Mesothelial cell of epicardium (in vitro differentiated cells): ENCODE data around the gene IFT20. TPM values are rescaled to one million over a fixed set of nuclear protein-coding genes. Genes with fewer than 3 reads are reported as not detected.

Source experiments
- DNase-seq, 2 experiments: peaks; one replicate each; pipeline ENCODE4 v3.0.0; 2021; ENCODE audit warnings: low spot score in 2 of 2; ENCODE audit not compliant: unreplicated experiment in 2 of 2
- H3K27ac Mint-ChIP-seq: 2 replicates; pipeline ENCODE4 v1.8.0; 2021; ENCODE audit warnings: mixed read lengths
- H3K27me3 Mint-ChIP-seq: 2 replicates; pipeline ENCODE4 v1.8.0; 2021; ENCODE audit warnings: low read depth, mixed read lengths
- H3K36me3 Mint-ChIP-seq: 2 replicates; pipeline ENCODE4 v1.8.0; 2021; ENCODE audit warnings: mixed read lengths
- H3K4me1 Mint-ChIP-seq: 2 replicates; pipeline ENCODE4 v1.8.0; 2021; ENCODE audit warnings: mixed read lengths
- H3K4me3 Mint-ChIP-seq: 2 replicates; pipeline ENCODE4 v1.8.0; 2021; ENCODE audit warnings: mild to moderate bottlenecking, moderate library complexity, mixed read lengths
- H3K9me3 Mint-ChIP-seq: 2 replicates; pipeline ENCODE4 v1.8.0; 2021; ENCODE audit warnings: mixed read lengths
- CTCF ChIP-seq: fragments of 200-600 bp; sonication (generic); IDR thresholded peaks from one replicate; pipeline ENCODE4 v1.5.0; 2021; ENCODE audit warnings: antibody characterized with exemption; ENCODE audit not compliant: unreplicated experiment
- total RNA-seq: library from RNA; stranded (reverse); gene quantifications from 3 replicates; pipeline ENCODE4 v1.2.1, GENCODE V29; 2021

Gene IFT20
- total RNA-seq, 1 donor from 2014 or later: 40.2 TPM

GRCh38 chr17:28372945-28373274, 37.6 kb upstream of the IFT20 start:
- no peak for TF ChIP-seq CTCF
- Mint-ChIP-seq H3K4me1 (peaks cover 13% of the 10 kb centered on the region), H3K36me3 (no peaks in the 10 kb centered on the region), H3K27ac (no peak overlapping the region), H3K4me3 (peak overlapping the region; percentile 57), H3K9me3 (no peaks in the 10 kb centered on the region), H3K27me3 (peaks cover 30% of the 10 kb centered on the region)
- no peak for DNase-seq

GRCh38 chr17:28372203-28372944, 37.1 kb upstream of the IFT20 start:
- H3K36me3 Mint-ChIP-seq: no peaks in the 10 kb centered on the region
- peaks cover 30% of the 10 kb centered on the region for H3K27me3 Mint-ChIP-seq
- no peak for TF ChIP-seq CTCF
- H3K27ac Mint-ChIP-seq: no peak overlapping the region
- DNase-seq: no peak
- peak overlapping the region; percentile 57 for H3K4me3 Mint-ChIP-seq
- H3K4me1 Mint-ChIP-seq: peaks cover 13% of the 10 kb centered on the region
- no peaks in the 10 kb centered on the region for H3K9me3 Mint-ChIP-seq

- Mint-ChIP-seq H3K4me1 (peaks cover 13% of the 10 kb centered on the region), H3K36me3 (no peaks in the 10 kb centered on the region), H3K4me3 (peak within 1 kb of the TSS; percentile 77), H3K9me3 (no peaks in the 10 kb centered on the region), H3K27me3 (peaks cover 30% of the 10 kb centered on the region), H3K27ac (peak within 1 kb of the TSS; percentile 77)
- peak; percentile 84 to 87 for DNase-seq
- TF ChIP-seq CTCF: no peak
Observed at GRCh38 chr17:28371245-28372202, 36.3 kb upstream of the IFT20 start, which contains the start of gene SARM1. Gene SARM1 (plus strand): TSS chr17:28371694. CDS start chr17:28372033, 339 bp downstream.

- H3K4me3 Mint-ChIP-seq: peak overlapping the region; percentile 77
- no peak for DNase-seq
- peak overlapping the region; percentile 77 for H3K27ac Mint-ChIP-seq
- peaks cover 13% of the 10 kb centered on the region for H3K4me1 Mint-ChIP-seq
- no peaks in the 10 kb centered on the region for H3K9me3 Mint-ChIP-seq
- H3K36me3 Mint-ChIP-seq: no peaks in the 10 kb centered on the region
- TF ChIP-seq CTCF: no peak
- H3K27me3 Mint-ChIP-seq: peaks cover 27% of the 10 kb centered on the region
Observed at GRCh38 chr17:28370744-28371103, 35.5 kb upstream of the IFT20 start.

DNA sequence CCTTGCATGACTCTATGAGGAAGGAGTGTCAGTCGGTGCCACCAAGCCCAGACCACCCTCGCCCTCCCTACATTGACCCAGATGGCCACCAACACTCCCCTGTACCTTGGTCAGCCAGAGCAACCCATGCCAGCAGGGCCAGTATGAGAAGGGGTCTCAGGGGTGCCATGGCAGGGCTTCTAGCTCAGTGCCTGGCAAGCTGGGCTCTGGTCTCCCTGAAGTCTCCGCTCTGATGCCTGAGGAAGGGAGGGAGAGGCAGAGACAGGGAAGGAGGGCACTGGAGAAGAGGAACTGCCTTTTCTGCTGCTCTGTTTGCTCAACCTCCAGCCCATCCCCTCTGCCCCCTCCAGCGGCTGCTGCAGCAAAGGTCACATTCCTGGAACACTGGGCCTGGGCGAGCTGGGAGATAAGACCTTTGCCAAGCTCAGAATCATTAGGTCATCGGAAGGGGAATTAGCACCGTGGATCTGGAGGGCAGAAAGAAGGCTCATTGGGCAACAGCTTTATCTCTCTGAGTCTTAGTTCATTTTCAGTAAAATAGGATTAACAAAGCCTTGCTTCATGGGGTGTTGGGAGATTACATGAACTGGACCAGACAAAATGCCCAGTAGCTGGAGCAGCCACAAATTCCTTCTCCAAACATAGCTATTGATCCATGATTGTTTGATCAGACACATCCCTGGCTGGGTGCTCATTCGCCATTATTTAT, 34.9 kb upstream of the IFT20 start, which contains the start of gene VTN:
VTN (minus strand) TSS at position 273 of the 709 bp plus-strand sequence; CDS start at position 169, 104 bp downstream.
- no peak for TF ChIP-seq CTCF
- H3K36me3 Mint-ChIP-seq: no peaks in the 10 kb centered on the region
- H3K9me3 Mint-ChIP-seq: no peaks in the 10 kb centered on the region
- peak within 1 kb of the TSS; percentile 77 for H3K27ac Mint-ChIP-seq
- peaks cover 13% of the 10 kb centered on the region for H3K4me1 Mint-ChIP-seq
- peaks cover 27% of the 10 kb centered on the region for H3K27me3 Mint-ChIP-seq
- DNase-seq: no peak
- peak within 1 kb of the TSS; percentile 77 for H3K4me3 Mint-ChIP-seq
